K562 (cell line): Measurements from ENCODE around the gene WNT7B. TPM values are rescaled to one million over a fixed set of nuclear protein-coding genes. Genes with fewer than 3 reads are reported as not detected.

Experiments used
- ATAC-seq: fragments of 200-7000 bp; cut with Tn5 transposase; 3 replicates; pipeline ENCODE4 v1.9.1; 2020; ENCODE audit warnings: moderate library complexity
- BruUV-seq: library from RNA; stranded (reverse); fragments of 400-500 nt; replicated peaks from 2 replicates; lab custom pipeline; 2021; lab: Mats Ljungman, UMichigan
- CTCF ChIA-PET: fragments of 300-600 bp; formaldehyde crosslinking; extraction: SDS; loops from one replicate; lab custom pipeline; 2021; ENCODE audit warnings: low intra/inter-chr PET ratio; lab: Yijun Ruan, JAX
- POLR2A ChIA-PET: fragments of 300-600, 350-650 bp; sonication (Branson Sonifier 250); formaldehyde crosslinking; extraction: SDS; loops from one replicate; lab custom pipeline; 2021; ENCODE audit warnings: antibody characterized with exemption, inconsistent platforms; lab: Yijun Ruan, JAX
- DNase-seq, 4 experiments: peaks; one replicate each; pipeline versions ENCODE4 v3.0.0 to v3.0.0-alpha.2; 2011 to 2018; ENCODE audit warnings: low spot score in 3 of 4, mixed read lengths in 3 of 4; ENCODE audit errors: extremely low read depth in 1 of 4
- FAIRE-seq: peaks from 2 replicates; lab custom pipeline; 2011; peaks lifted over from hg19 to GRCh38; lab: Jason Lieb, UNC
- H2AFZ ChIP-seq: 2 replicates; pipeline ENCODE4 v1.6.0; 2011; ENCODE audit warnings: low read depth, low read length, control low read depth, inconsistent platforms
- H3K27ac ChIP-seq: fragments of 200-600 bp; 3 replicates; pipeline ENCODE4 v1.8.0; 2011; ENCODE audit warnings: low read depth, mild to moderate bottlenecking, control low read depth, inconsistent platforms, low read length, moderate library complexity, mixed read lengths; ENCODE audit errors: extremely low read depth
- H3K27me3 ChIP-seq, 2 experiments: fragments of 300-600 bp in 1 of 2; 2 replicates in 1 of 2; 3 replicates in 1 of 2; pipeline versions ENCODE4 v1.6.0 to v1.8.0; 2011; ENCODE audit warnings: inconsistent platforms in 2 of 2, low read length in 2 of 2, mild to moderate bottlenecking in 1 of 2, mixed read lengths in 1 of 2, moderate library complexity in 1 of 2; ENCODE audit not compliant: control insufficient read depth in 2 of 2, insufficient read depth in 2 of 2
- H3K36me3 ChIP-seq: fragments of 300-600 bp; 3 replicates; pipeline ENCODE4 v1.8.0; 2011; ENCODE audit warnings: mild to moderate bottlenecking, low read length, inconsistent platforms; ENCODE audit not compliant: control insufficient read depth, insufficient read depth
- H3K4me1 ChIP-seq, 2 experiments: fragments of 200-600 bp in 1 of 2; replicated peaks in 1 of 2; 2 replicates in 1 of 2; 3 replicates in 1 of 2; pipeline versions ENCODE4 v1.5.1 to v1.8.0; 2011; ENCODE audit warnings: inconsistent platforms in 2 of 2, low read length in 2 of 2, mild to moderate bottlenecking in 1 of 2, mixed read lengths in 1 of 2, moderate library complexity in 1 of 2; ENCODE audit not compliant: control insufficient read depth in 2 of 2, insufficient read depth in 2 of 2
- H3K4me2 ChIP-seq: 2 replicates; pipeline ENCODE4 v1.6.1; 2011; ENCODE audit warnings: low read length, control low read depth, inconsistent platforms, mixed read lengths; ENCODE audit not compliant: insufficient read depth
- H3K4me3 ChIP-seq: fragments of 200-600 bp; sonication (generic), shearing (Covaris generic); 2 replicates; pipeline ENCODE4 v1.5.1; 2016; ENCODE audit warnings: control low read depth, inconsistent platforms
- H3K79me2 ChIP-seq: fragments of 200-600 bp; 3 replicates; pipeline ENCODE4 v1.8.0; 2011; ENCODE audit warnings: low read length, inconsistent platforms; ENCODE audit not compliant: control insufficient read depth, insufficient read depth
- H3K9ac ChIP-seq, 2 experiments: 2 replicates each; pipeline versions ENCODE4 v1.6.0 to v1.6.1; 2011; ENCODE audit warnings: low read depth in 2 of 2, low read length in 2 of 2, control low read depth in 1 of 2, inconsistent platforms in 1 of 2, mild to moderate bottlenecking in 1 of 2, mixed read lengths in 1 of 2; ENCODE audit not compliant: insufficient read depth in 1 of 2
- H3K9me1 ChIP-seq: one replicate; pipeline ENCODE4 v1.6.0; 2011; ENCODE audit warnings: inconsistent platforms, mild to moderate bottlenecking, low read length, moderate library complexity; ENCODE audit not compliant: control insufficient read depth, insufficient read depth
- H3K9me3 ChIP-seq: replicated peaks from 2 replicates; pipeline ENCODE4 v1.5.1; 2011; ENCODE audit warnings: low read depth, low read length, inconsistent platforms; ENCODE audit not compliant: control insufficient read depth, insufficient read depth
- H4K20me1 ChIP-seq: replicated peaks from 2 replicates; pipeline ENCODE4 v1.6.1; 2011; ENCODE audit warnings: low read length, inconsistent platforms, mixed read lengths; ENCODE audit not compliant: control insufficient read depth, insufficient read depth
- CBX8 ChIP-seq: fragments of 200-600 bp; sonication (generic); IDR thresholded peaks from 2 replicates; pipeline ENCODE4 v1.6.1; 2012; ENCODE audit warnings: borderline replicate concordance, mixed run types, low read depth, mild to moderate bottlenecking, moderate library complexity, mixed read lengths, low read length, control low read depth, inconsistent platforms; ENCODE audit not compliant: poor library complexity, severe bottlenecking; ENCODE audit errors: extremely low read depth
- HDAC8 ChIP-seq: fragments of 450-650 bp; IDR thresholded peaks from 2 replicates; pipeline ENCODE4 v1.6.1; 2016; ENCODE audit warnings: mild to moderate bottlenecking, missing genetic modification characterization, moderate library complexity, missing compliant biosample characterization
- MYC ChIP-seq, 2 experiments: fragments of 250-450 bp in 1 of 2; sonication (Bioruptor Pico) in 1 of 2; IDR thresholded peaks; 2 replicates each; pipeline versions ENCODE4 v1.5.1 to v1.6.1; 2012 to 2021; ENCODE audit warnings: low read depth in 2 of 2, borderline replicate concordance in 1 of 2, improper control_type of control experiment in 1 of 2, low read length in 1 of 2, mild to moderate bottlenecking in 1 of 2, moderate library complexity in 1 of 2
- NELFE ChIP-seq: IDR thresholded peaks from 2 replicates; pipeline ENCODE4 v1.6.1; 2011; ENCODE audit warnings: mild to moderate bottlenecking; ENCODE audit not compliant: insufficient read depth, insufficient read length
- NFE2L1 ChIP-seq: fragments of 450-650 bp; IDR thresholded peaks from 2 replicates; pipeline ENCODE4 v1.6.1; 2016; ENCODE audit warnings: missing genetic modification characterization, low read depth, mild to moderate bottlenecking, missing compliant biosample characterization, moderate library complexity, borderline replicate concordance
- PHTF2 ChIP-seq: fragments of 250-450 bp; sonication (Bioruptor Pico); IDR thresholded peaks from 2 replicates; pipeline ENCODE4 v1.5.0; 2021; ENCODE audit warnings: mild to moderate bottlenecking
- PURB ChIP-seq: sonication (generic); formaldehyde crosslinking; IDR thresholded peaks from 2 replicates; pipeline ENCODE4 v1.9.0; 2021; ENCODE audit warnings: low read depth, mild to moderate bottlenecking, missing genetic modification reagents
- SIRT6 ChIP-seq: IDR thresholded peaks from one replicate; pipeline ENCODE4 v1.6.1; 2012; ENCODE audit warnings: low read depth, mild to moderate bottlenecking, control low read depth, inconsistent platforms, low read length, moderate library complexity
- TAF9B ChIP-seq: fragments of 450-650 bp; IDR thresholded peaks from 2 replicates; pipeline ENCODE4 v1.6.1; 2018; ENCODE audit warnings: mild to moderate bottlenecking; ENCODE audit not compliant: partially characterized antibody
- WGBS: fragments of 100-300 bp; shearing (Covaris generic); methylation state at CpG from one replicate; pipeline ENCODE4 v1.1.6; 2016; ENCODE audit warnings: low coverage, mixed read lengths; ENCODE audit not compliant: insufficient coverage; ENCODE audit errors: missing lambda C conversion rate; 5-methylcytosine and 5-hydroxymethylcytosine counted together
- in situ Hi-C: fragments of 300-500 bp; cut with MboI; formaldehyde crosslinking; loops from 4 replicates; pipeline ENCODE4 v1.15.0; 2018; ENCODE audit warnings: inconsistent platforms, mixed read lengths
- intact Hi-C: fragments of 100-400 bp; cut with micrococcal nuclease; formaldehyde crosslinking; loops from 2 replicates; pipeline ENCODE4 v1.14.2; 2022
- polyA plus RNA-seq, 8 experiments: library from polyadenylated mRNA; depleted of rRNA in 4 of 8; stranded (reverse) in 5 of 8; unstranded in 3 of 8; fragments of >200 nt; fragmentation: Nextera tagmentation in 2 of 8; fragmentation: Illumina TruSeq in 1 of 8; extraction: Ambion mirVana in 2 of 8; extraction: Trizol in 1 of 8; gene quantifications; 2 replicates each; pipeline versions ENCODE4 v1.2.1 to v1.2.3, GENCODE V29; 2011 to 2014; ENCODE audit warnings: inconsistent platforms in 1 of 8, missing spikeins in 1 of 8
- total RNA-seq, 7 experiments: library from RNA; depleted of rRNA in 6 of 7; stranded (reverse); fragments of >200 nt in 6 of 7; fragmentation: Illumina TruSeq in 2 of 7; extraction: Trizol in 2 of 7; gene quantifications; 2 replicates each; pipeline versions ENCODE4 v1.2.1 to v1.2.3, GENCODE V29; 2011 to 2021; ENCODE audit warnings: low replicate concordance in 1 of 7
- TF ChIP-seq, protein P1 (sequence below): sonication (generic); formaldehyde crosslinking; IDR thresholded peaks from 2 replicates; pipeline ENCODE4 v1.9.0; 2022; ENCODE audit warnings: mild to moderate bottlenecking, missing genetic modification reagents
- TF ChIP-seq, protein P2 (sequence below): sonication (generic); formaldehyde crosslinking; IDR thresholded peaks from 2 replicates; pipeline ENCODE4 v1.8.0; 2022; ENCODE audit warnings: missing genetic modification reagents, mild to moderate bottlenecking, borderline replicate concordance
- TF ChIP-seq, protein P3 (sequence below): fragments of 250-450 bp; sonication (Bioruptor Pico); IDR thresholded peaks from 2 replicates; pipeline ENCODE4 v1.4.0; 2020; ENCODE audit warnings: borderline replicate concordance
- TF ChIP-seq, protein P4 (sequence below): fragments of 150-350 bp; IDR thresholded peaks from 2 replicates; pipeline ENCODE4 v1.6.1; 2014; ENCODE audit warnings: low read depth, mild to moderate bottlenecking, low read length, borderline replicate concordance

Gene WNT7B
- total and polyA plus RNA-seq, 9 of the 15 experiments (the other 6 are each of a cell fraction or from before 2014, with no cell fraction given): not detected

DNA sequence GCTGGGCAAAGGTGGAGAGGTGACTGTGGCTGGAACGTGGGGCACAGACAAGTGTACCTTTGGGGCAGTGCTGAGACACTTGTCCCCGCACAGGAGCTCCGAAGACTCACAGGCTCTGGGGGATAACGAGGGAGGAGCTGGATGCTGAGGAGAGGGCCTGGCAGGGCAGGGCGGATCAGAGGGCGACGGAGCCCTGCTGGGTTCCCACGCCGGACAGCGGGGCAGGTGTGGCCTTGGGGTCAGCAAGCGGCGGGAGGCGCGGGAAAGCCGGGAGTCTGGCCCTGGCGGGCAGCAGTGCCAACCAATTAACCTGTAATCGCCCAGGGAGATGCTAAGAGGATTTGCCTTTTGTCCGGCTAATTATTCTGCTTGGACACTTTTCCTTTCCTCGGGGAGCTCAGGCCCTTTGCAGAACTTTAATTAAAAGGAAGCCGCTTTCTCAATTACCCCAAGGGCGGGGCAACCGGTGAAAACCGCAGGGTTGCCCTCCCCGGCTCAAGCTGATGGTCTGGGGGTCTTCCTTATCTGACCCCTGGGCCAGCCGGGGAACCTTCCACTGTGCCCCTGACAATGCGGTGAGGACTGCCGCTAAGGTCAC lies 71.5 kb downstream of the WNT7B start:
- H4K20me1 ChIP-seq: no peaks in the 10 kb centered on the region; the same call in 1 of the 2 replicates
- no peak for TF ChIP-seq MYC (IDR thresholded peaks at IDR 0.05; ENCODE audit: low read depth, low read length)
- TF ChIP-seq MYC (CRISPR knock-in tag; IDR thresholded peaks at IDR 0.05; ENCODE audit: borderline replicate concordance, low read depth): no peak
- TF ChIP-seq, protein P1, sequence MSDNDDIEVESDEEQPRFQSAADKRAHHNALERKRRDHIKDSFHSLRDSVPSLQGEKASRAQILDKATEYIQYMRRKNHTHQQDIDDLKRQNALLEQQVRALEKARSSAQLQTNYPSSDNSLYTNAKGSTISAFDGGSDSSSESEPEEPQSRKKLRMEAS (CRISPR knock-in tag): no peak
- no peak for TF ChIP-seq PHTF2
- TF ChIP-seq PURB (CRISPR knock-in tag): no peak
- no peak for TF ChIP-seq SIRT6
- TF ChIP-seq CBX8: no peak
- TF ChIP-seq NELFE: no peak
- TF ChIP-seq, protein P2, sequence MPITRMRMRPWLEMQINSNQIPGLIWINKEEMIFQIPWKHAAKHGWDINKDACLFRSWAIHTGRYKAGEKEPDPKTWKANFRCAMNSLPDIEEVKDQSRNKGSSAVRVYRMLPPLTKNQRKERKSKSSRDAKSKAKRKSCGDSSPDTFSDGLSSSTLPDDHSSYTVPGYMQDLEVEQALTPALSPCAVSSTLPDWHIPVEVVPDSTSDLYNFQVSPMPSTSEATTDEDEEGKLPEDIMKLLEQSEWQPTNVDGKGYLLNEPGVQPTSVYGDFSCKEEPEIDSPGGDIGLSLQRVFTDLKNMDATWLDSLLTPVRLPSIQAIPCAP: no peak
- TF ChIP-seq, protein P3, sequence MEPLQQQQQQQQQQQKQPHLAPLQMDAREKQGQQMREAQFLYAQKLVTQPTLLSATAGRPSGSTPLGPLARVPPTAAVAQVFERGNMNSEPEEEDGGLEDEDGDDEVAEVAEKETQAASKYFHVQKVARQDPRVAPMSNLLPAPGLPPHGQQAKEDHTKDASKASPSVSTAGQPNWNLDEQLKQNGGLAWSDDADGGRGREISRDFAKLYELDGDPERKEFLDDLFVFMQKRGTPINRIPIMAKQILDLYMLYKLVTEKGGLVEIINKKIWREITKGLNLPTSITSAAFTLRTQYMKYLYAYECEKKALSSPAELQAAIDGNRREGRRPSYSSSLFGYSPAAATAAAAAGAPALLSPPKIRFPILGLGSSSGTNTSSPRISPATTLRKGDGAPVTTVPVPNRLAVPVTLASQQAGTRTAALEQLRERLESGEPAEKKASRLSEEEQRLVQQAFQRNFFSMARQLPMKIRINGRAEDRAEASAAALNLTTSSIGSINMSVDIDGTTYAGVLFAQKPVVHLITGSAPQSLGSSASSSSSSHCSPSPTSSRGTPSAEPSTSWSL (CRISPR knock-in tag): no peak
- TF ChIP-seq NFE2L1 (tag): no peak
- TF ChIP-seq, protein P4, sequence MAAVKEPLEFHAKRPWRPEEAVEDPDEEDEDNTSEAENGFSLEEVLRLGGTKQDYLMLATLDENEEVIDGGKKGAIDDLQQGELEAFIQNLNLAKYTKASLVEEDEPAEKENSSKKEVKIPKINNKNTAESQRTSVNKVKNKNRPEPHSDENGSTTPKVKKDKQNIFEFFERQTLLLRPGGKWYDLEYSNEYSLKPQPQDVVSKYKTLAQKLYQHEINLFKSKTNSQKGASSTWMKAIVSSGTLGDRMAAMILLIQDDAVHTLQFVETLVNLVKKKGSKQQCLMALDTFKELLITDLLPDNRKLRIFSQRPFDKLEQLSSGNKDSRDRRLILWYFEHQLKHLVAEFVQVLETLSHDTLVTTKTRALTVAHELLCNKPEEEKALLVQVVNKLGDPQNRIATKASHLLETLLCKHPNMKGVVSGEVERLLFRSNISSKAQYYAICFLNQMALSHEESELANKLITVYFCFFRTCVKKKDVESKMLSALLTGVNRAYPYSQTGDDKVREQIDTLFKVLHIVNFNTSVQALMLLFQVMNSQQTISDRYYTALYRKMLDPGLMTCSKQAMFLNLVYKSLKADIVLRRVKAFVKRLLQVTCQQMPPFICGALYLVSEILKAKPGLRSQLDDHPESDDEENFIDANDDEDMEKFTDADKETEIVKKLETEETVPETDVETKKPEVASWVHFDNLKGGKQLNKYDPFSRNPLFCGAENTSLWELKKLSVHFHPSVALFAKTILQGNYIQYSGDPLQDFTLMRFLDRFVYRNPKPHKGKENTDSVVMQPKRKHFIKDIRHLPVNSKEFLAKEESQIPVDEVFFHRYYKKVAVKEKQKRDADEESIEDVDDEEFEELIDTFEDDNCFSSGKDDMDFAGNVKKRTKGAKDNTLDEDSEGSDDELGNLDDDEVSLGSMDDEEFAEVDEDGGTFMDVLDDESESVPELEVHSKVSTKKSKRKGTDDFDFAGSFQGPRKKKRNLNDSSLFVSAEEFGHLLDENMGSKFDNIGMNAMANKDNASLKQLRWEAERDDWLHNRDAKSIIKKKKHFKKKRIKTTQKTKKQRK: no peak
- no peak for TF ChIP-seq HDAC8 (tag)
- no peak for TF ChIP-seq TAF9B

More for the DNA sequence above, 71.5 kb downstream of the WNT7B start:
- no peak overlapping the region for H3K4me2 ChIP-seq
- ChIA-PET POLR2A (interaction anchor here (0.6 kb wide), 2 partner anchors 204 to 292 kb away, joined by 3 read pairs; no protein-coding TSS in a partner anchor), CTCF (no interaction called here)
- no peaks in the 10 kb centered on the region for H3K36me3 ChIP-seq
- H3K27ac ChIP-seq: no peak overlapping the region
- intact Hi-C loops: no loop called here
- no peak overlapping the region for H3K4me3 ChIP-seq
- no peaks in the 10 kb centered on the region for H3K9me3 ChIP-seq
- FAIRE-seq: no peak
- H3K9me1 ChIP-seq: no peaks in the 10 kb centered on the region
- in situ Hi-C loops: no loop called here
- H2AFZ ChIP-seq: no peak overlapping the region
- no peak overlapping the region for H3K9ac ChIP-seq
- no peaks in the 10 kb centered on the region; a peak in 2 of 5 replicates for H3K4me1 ChIP-seq
- no TSS peak for BruUV-seq
- H3K79me2 ChIP-seq: no peaks in the 10 kb centered on the region
- WGBS: 5% methylated on average over 21 of the region's 27 CpGs
- ATAC-seq: no peak
- peaks cover 13 to 53% of the 10 kb centered on the region in 2 experiments; a peak in 4 of 5 replicates for H3K27me3 ChIP-seq
- no peak for DNase-seq
